Breast epithelium (tissue), 4 donors: Measurements from ENCODE around the gene MAP3K14. TPM values are rescaled to one million over a fixed set of nuclear protein-coding genes. Genes with fewer than 3 reads are reported as not detected.

Source experiments
- DNase-seq, 2 donors: peaks; one replicate each; pipeline ENCODE4 v3.0.0-alpha.2; 2019; ENCODE audit warnings: low spot score in 2 of 2
- H3K27ac ChIP-seq, 2 donors: fragments of 200-600 bp; sonication (generic) in 1 of 2; one replicate each; pipeline ENCODE4 v1.5.1; 2016 to 2019; ENCODE audit warnings: mild to moderate bottlenecking in 1 of 2
- H3K27me3 ChIP-seq, 2 donors: fragments of 200-600 bp; sonication (generic) in 1 of 2; one replicate each; pipeline versions ENCODE4 v1.5.1 to v1.6.0; 2017 to 2019; ENCODE audit warnings: control low read depth in 1 of 2, mild to moderate bottlenecking in 1 of 2
- H3K36me3 ChIP-seq: fragments of 200-600 bp; one replicate; pipeline ENCODE4 v1.5.1; 2019
- H3K4me1 ChIP-seq, 2 donors: fragments of 200-600 bp; sonication (generic); one replicate each; pipeline ENCODE4 v1.5.1; 2016 to 2019; ENCODE audit warnings: control low read depth in 1 of 2
- H3K4me3 ChIP-seq, 3 donors: fragments of 200-600 bp; sonication (generic); 1 replicate in 2 of 3; 2 replicates in 1 of 3; pipeline ENCODE4 v1.5.1; 2016 to 2019; ENCODE audit warnings: mild to moderate bottlenecking in 3 of 3, moderate library complexity in 2 of 3
- H3K9me3 ChIP-seq, 2 donors: fragments of 200-600 bp; sonication (generic) in 1 of 2; one replicate each; pipeline ENCODE4 v1.5.1; 2016 to 2019; ENCODE audit warnings: control low read depth in 1 of 2
- POLR2A ChIP-seq: fragments of 450-650 bp; IDR thresholded peaks from one replicate; pipeline ENCODE4 v1.6.1; 2016; ENCODE audit warnings: antibody characterized with exemption, mild to moderate bottlenecking, moderate library complexity
- POLR2AphosphoS5 ChIP-seq, 3 donors: sonication (generic); formaldehyde crosslinking; IDR thresholded peaks; one replicate each; pipeline ENCODE4 v1.6.1; 2017; ENCODE audit warnings: antibody characterized with exemption in 3 of 3
- intact Hi-C: fragments of 100-400 bp; cut with DNase I; formaldehyde crosslinking; loops from one replicate; pipeline ENCODE4 v1.15.1; 2023; ENCODE audit warnings: low total_unique reads
- total RNA-seq, 3 donors: library from RNA; depleted of rRNA; stranded (reverse); fragments of >200 nt; gene quantifications; one replicate each; pipeline ENCODE4 v1.1.0, GENCODE V29; 2016
- TF ChIP-seq, protein P1 (sequence below), 3 donors: fragments of 450-650 bp; IDR thresholded peaks; one replicate each; pipeline ENCODE4 v1.5.1; 2016 to 2017; ENCODE audit warnings: antibody characterized with exemption in 3 of 3, mild to moderate bottlenecking in 3 of 3, moderate library complexity in 3 of 3

Gene MAP3K14
- total RNA-seq, 3 donors from 2014 or later: 4.3 to 12.3 (median 6.9) TPM

- no peaks in the 10 kb centered on the region for H3K27me3 ChIP-seq
- H3K4me1 ChIP-seq: peaks cover 5 to 24% of the 10 kb centered on the region in 2 donors
- no peak for DNase-seq
- no peak overlapping the region for H3K27ac ChIP-seq
- intact Hi-C loops: no loop called here
- no peak overlapping the region for H3K4me3 ChIP-seq
- no peaks in the 10 kb centered on the region for H3K9me3 ChIP-seq
- H3K36me3 ChIP-seq: no peaks in the 10 kb centered on the region
- TF ChIP-seq POLR2AphosphoS5 (IDR thresholded peaks at IDR 0.05): no peak
- TF ChIP-seq, protein P1, sequence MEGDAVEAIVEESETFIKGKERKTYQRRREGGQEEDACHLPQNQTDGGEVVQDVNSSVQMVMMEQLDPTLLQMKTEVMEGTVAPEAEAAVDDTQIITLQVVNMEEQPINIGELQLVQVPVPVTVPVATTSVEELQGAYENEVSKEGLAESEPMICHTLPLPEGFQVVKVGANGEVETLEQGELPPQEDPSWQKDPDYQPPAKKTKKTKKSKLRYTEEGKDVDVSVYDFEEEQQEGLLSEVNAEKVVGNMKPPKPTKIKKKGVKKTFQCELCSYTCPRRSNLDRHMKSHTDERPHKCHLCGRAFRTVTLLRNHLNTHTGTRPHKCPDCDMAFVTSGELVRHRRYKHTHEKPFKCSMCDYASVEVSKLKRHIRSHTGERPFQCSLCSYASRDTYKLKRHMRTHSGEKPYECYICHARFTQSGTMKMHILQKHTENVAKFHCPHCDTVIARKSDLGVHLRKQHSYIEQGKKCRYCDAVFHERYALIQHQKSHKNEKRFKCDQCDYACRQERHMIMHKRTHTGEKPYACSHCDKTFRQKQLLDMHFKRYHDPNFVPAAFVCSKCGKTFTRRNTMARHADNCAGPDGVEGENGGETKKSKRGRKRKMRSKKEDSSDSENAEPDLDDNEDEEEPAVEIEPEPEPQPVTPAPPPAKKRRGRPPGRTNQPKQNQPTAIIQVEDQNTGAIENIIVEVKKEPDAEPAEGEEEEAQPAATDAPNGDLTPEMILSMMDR (IDR thresholded peaks at IDR 0.05): no peak
- no peak for TF ChIP-seq POLR2A
Measured at GRCh38 chr17:45286286-45286685, 30.5 kb downstream of the MAP3K14 start.

DNA sequence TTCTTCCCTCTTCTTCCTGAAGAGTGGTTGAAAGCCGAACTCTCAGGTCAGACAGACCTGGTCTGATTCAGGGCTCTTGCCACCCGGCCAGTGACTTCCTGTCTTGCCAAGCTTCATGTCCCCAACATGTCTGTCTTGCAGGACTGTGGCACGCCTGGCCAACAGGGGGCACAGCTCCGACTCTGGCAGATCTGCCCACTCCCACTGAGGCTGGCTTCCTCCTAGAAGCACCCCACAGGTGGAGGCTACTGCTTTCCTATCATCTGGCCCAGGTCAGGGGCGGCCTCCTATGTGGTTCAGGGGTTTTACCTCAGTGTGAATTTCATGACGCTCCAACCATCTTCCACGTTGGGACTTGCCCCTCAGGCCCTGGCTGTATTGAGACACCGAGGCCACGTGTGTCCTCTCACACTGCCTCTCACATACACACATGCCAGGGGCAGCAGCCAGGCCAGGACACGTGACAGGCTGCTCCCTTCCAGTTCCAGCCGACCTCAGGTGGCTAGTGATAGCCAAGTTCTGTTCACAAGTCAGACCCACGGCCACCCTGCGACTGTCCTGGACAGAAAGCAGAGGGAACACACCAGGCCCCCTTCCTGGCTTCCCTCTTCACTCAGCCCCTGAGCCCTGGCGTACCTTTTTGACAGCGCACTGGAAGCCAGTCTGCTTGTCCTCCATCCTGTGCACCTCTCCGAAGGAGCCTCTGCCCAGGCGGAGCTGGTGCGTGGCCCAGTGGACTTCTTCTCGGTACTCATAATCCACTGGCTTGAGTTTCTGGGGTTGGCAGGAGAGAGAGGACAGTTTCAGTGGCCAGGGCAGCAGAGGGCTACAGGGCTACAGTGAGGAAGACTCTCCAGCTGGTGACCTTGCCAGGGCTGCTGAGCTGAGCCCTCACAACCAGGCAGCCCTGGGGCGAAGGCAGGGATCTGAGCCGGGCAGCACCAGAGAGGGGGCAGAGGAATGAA is 32.4 kb downstream of the MAP3K14 start:
- Histone ChIP-seq H3K9me3 (no peaks in the 10 kb centered on the region), H3K36me3 (no peaks in the 10 kb centered on the region), H3K27ac (peak overlapping the region; percentile 71 to 77), H3K4me1 (peaks cover 5 to 12% of the 10 kb centered on the region in 2 donors), H3K4me3 (no peak overlapping the region), H3K27me3 (no peaks in the 10 kb centered on the region)
- DNase-seq: peak in 1 of 2 donors; percentile 91
- intact Hi-C loops: no loop called here
- TF ChIP-seq POLR2A: no peak
- TF ChIP-seq, protein P1 (IDR thresholded peaks at IDR 0.05): no peak
- peak in 2 of 3 donors; percentile 29 to 67 for TF ChIP-seq POLR2AphosphoS5 (IDR thresholded peaks at IDR 0.05)

DNA sequence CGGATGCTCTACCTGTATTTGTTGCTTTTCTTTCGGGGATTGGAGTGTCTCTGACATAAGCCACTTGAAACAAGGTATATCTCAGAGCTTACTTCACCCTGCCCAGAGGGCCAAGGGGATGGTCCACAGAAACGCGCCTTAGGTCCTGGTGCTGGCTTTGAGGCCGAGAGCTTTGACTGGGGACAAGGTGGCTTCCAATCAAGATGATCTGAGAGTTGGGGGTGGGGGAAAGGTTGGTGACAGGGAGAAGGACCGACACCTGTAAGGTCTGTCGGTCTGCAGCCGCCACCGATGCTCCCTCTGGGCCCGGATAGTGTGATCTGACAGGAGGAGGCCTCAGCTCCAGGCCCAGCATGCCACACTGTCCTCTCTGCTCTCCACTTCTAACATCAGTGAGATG is 33.1 kb downstream of the MAP3K14 start:
- no peak for DNase-seq
- Histone ChIP-seq H3K4me3 (no peak overlapping the region), H3K9me3 (no peaks in the 10 kb centered on the region), H3K27ac (peak overlapping the region; percentile 71 to 77), H3K4me1 (peaks cover 5 to 11% of the 10 kb centered on the region in 2 donors), H3K27me3 (no peaks in the 10 kb centered on the region), H3K36me3 (no peaks in the 10 kb centered on the region)
- intact Hi-C loops: no loop called here
- TF ChIP-seq POLR2A: no peak
- no peak for TF ChIP-seq POLR2AphosphoS5 (IDR thresholded peaks at IDR 0.05)
- TF ChIP-seq, protein P1 (IDR thresholded peaks at IDR 0.05): no peak

- intact Hi-C loops: no loop called here
- peak overlapping the region in 1 of 2 donors; percentile 77 for H3K27ac ChIP-seq
- no peaks in the 10 kb centered on the region for H3K36me3 ChIP-seq
- H3K4me3 ChIP-seq: no peak overlapping the region
- H3K9me3 ChIP-seq: no peaks in the 10 kb centered on the region
- H3K27me3 ChIP-seq: no peaks in the 10 kb centered on the region
- DNase-seq: no peak
- TF ChIP-seq POLR2AphosphoS5 (IDR thresholded peaks at IDR 0.05) (no peak), POLR2A (no peak)
- TF ChIP-seq, protein P1 (IDR thresholded peaks at IDR 0.05): no peak
- peaks cover 3 to 4% of the 10 kb centered on the region in 2 donors for H3K4me1 ChIP-seq
Measured at GRCh38 chr17:45282683-45283644, 33.9 kb downstream of the MAP3K14 start.
